Measurements from ENCODE around the gene CCDC192.

Gene CCDC192

GRCh38 chr5:127858116-127858784, 155.1 kb downstream of the CCDC192 start:
- DNase-seq (ENCODE audit: low read depth) = no peak
- no peak for TF ChIP-seq CTCF (conservative IDR thresholded peaks at IDR 0.05; ENCODE audit: low read length)
- no peak overlapping the region for H3K4me3 ChIP-seq (ENCODE audit: low read length)

GRCh38 chr5:127860291-127860690, 157.1 kb downstream of the CCDC192 start:
- no peak for DNase-seq (ENCODE audit: low read depth)
- H3K4me3 ChIP-seq (ENCODE audit: low read length) = no peak overlapping the region
- no peak for TF ChIP-seq CTCF (conservative IDR thresholded peaks at IDR 0.05; ENCODE audit: low read length)

GRCh38 chr5:127863161-127863560, 160.0 kb downstream of the CCDC192 start:
- no peak for DNase-seq (ENCODE audit: low read depth)
- no peak overlapping the region for H3K4me3 ChIP-seq (ENCODE audit: low read length)
- TF ChIP-seq CTCF (conservative IDR thresholded peaks at IDR 0.05; ENCODE audit: low read length) = no peak

- no peak for DNase-seq (ENCODE audit: low read depth)
- TF ChIP-seq CTCF (conservative IDR thresholded peaks at IDR 0.05; ENCODE audit: low read length) = no peak
- no peak overlapping the region for H3K4me3 ChIP-seq (ENCODE audit: low read length)
These were observed 160.6 kb downstream of the CCDC192 start for GRCh38 chr5:127863610-127864395.

- DNase-seq (ENCODE audit: low read depth) = no peak
- no peak for TF ChIP-seq CTCF (conservative IDR thresholded peaks at IDR 0.05; ENCODE audit: low read length)
- no peak overlapping the region for H3K4me3 ChIP-seq (ENCODE audit: low read length)
These were observed 161.3 kb downstream of the CCDC192 start for GRCh38 chr5:127864511-127864910.

GRCh38 chr5:127865273-127865672, 162.1 kb downstream of the CCDC192 start:
- DNase-seq (ENCODE audit: low read depth) = no peak
- H3K4me3 ChIP-seq (ENCODE audit: low read length) = no peak overlapping the region
- TF ChIP-seq CTCF (conservative IDR thresholded peaks at IDR 0.05; ENCODE audit: low read length) = no peak

Data from AG10803 (cell line).